Ishikawa (cell line): ENCODE results near the gene PIP5K1C.

Experiments used
- CEBPB ChIP-seq: IDR thresholded peaks from 2 replicates; pipeline ENCODE4 v1.6.1; 2012
- CREB1 ChIP-seq: IDR thresholded peaks from 2 replicates; pipeline ENCODE4 v1.6.1; 2012; ENCODE audit warnings: low read depth
- EGR1 ChIP-seq: IDR thresholded peaks from 2 replicates; pipeline ENCODE4 v1.6.1; 2012
- EP300 ChIP-seq: IDR thresholded peaks from 2 replicates; pipeline ENCODE4 v1.6.1; 2012; ENCODE audit warnings: borderline replicate concordance
- FOXM1 ChIP-seq: IDR thresholded peaks from 2 replicates; pipeline ENCODE4 v1.6.1; 2012; ENCODE audit warnings: low read depth, borderline replicate concordance
- MAX ChIP-seq: IDR thresholded peaks from 2 replicates; pipeline ENCODE4 v1.6.1; 2012
- NFIC ChIP-seq: IDR thresholded peaks from 2 replicates; pipeline ENCODE4 v1.6.1; 2012
- RAD21 ChIP-seq: IDR thresholded peaks from 2 replicates; pipeline ENCODE4 v1.6.1; 2012; ENCODE audit warnings: low read depth
- REST ChIP-seq: IDR thresholded peaks from 2 replicates; pipeline ENCODE4 v1.6.1; 2012; ENCODE audit warnings: low read depth, mild to moderate bottlenecking
- TAF1 ChIP-seq: IDR thresholded peaks from 2 replicates; pipeline ENCODE4 v1.6.1; 2012; ENCODE audit warnings: low read depth, mild to moderate bottlenecking
- TCF12 ChIP-seq: IDR thresholded peaks from 2 replicates; pipeline ENCODE4 v1.6.1; 2012; ENCODE audit warnings: low read depth
- TEAD4 ChIP-seq: IDR thresholded peaks from 2 replicates; pipeline ENCODE4 v1.6.1; 2012
- USF1 ChIP-seq: IDR thresholded peaks from 2 replicates; pipeline ENCODE4 v1.6.1; 2012
- YY1 ChIP-seq: IDR thresholded peaks from 2 replicates; pipeline ENCODE4 v1.6.1; 2012; ENCODE audit warnings: low read depth
- ZBTB7A ChIP-seq: IDR thresholded peaks from 2 replicates; pipeline ENCODE4 v1.6.1; 2012; ENCODE audit warnings: low read depth

Gene PIP5K1C

GRCh38 chr19:3641515-3642269 lies 58.6 kb downstream of the PIP5K1C start:
- no peak for TF ChIP-seq FOXM1
- no peak for TF ChIP-seq TCF12
- TF ChIP-seq YY1 = no peak
- no peak for TF ChIP-seq RAD21
- no peak for TF ChIP-seq TAF1
- no peak for TF ChIP-seq NFIC
- TF ChIP-seq CREB1 = no peak
- no peak for TF ChIP-seq USF1
- TF ChIP-seq ZBTB7A = no peak
- TF ChIP-seq CEBPB = no peak

- TF ChIP-seq TCF12 (no peak), MAX (no peak), NFIC (no peak), REST (no peak), TAF1 (no peak), EP300 (no peak), TEAD4 (no peak), RAD21 (no peak), USF1 (no peak), FOXM1 (no peak), CEBPB (no peak), ZBTB7A (no peak), EGR1 (no peak)
Measured at GRCh38 chr19:3639479-3639878, 60.8 kb downstream of the PIP5K1C start.

GRCh38 chr19:3638208-3639193 lies 61.8 kb downstream of the PIP5K1C start:
- TF ChIP-seq CREB1 = no peak

GRCh38 chr19:3637621-3638020 lies 62.6 kb downstream of the PIP5K1C start:
- TF ChIP-seq NFIC (no peak), USF1 (no peak), REST (no peak), YY1 (no peak), EP300 (no peak), FOXM1 (no peak), RAD21 (no peak), MAX (no peak), CEBPB (no peak), TCF12 (no peak)

- TF ChIP-seq EGR1 (no peak), TEAD4 (no peak), FOXM1 (no peak), TAF1 (no peak), RAD21 (no peak), YY1 (no peak), CEBPB (no peak), USF1 (no peak), NFIC (no peak), TCF12 (no peak), MAX (no peak)
Measured at GRCh38 chr19:3636962-3637361, 63.3 kb downstream of the PIP5K1C start.
